ENCODE data around the gene IDUA.
"Not testable (repeated sequence)": the region's sequence is repeated elsewhere in the genome, so short reads cannot be mapped to it uniquely, and the experiment has no call there.

IDUA gene

DNA sequence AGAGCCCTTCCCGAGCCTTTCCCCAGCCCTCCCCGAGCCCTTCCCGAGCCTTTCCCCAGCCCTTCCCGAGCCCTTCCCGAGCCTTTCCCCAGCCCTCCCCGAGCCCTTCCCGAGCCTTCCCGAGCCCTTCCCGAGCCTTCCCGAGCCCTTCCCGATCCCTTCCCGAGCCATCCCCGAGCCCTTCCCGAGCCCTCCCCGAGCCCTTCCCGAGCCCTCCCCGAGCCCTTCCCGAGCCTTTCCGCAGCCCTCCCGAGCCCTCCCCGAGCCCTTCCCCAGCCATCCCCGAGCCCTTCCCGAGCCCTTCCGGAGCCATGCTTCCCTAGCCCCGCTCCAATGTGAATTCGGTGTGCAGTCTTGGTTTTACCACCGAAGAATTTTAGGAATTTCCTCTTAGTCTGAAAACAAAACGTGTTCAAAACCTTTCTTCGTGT is 59.8 kb downstream of the IDUA start:
- peak; percentile 40 for DNase-seq (ENCODE audit: low read depth)

DNA sequence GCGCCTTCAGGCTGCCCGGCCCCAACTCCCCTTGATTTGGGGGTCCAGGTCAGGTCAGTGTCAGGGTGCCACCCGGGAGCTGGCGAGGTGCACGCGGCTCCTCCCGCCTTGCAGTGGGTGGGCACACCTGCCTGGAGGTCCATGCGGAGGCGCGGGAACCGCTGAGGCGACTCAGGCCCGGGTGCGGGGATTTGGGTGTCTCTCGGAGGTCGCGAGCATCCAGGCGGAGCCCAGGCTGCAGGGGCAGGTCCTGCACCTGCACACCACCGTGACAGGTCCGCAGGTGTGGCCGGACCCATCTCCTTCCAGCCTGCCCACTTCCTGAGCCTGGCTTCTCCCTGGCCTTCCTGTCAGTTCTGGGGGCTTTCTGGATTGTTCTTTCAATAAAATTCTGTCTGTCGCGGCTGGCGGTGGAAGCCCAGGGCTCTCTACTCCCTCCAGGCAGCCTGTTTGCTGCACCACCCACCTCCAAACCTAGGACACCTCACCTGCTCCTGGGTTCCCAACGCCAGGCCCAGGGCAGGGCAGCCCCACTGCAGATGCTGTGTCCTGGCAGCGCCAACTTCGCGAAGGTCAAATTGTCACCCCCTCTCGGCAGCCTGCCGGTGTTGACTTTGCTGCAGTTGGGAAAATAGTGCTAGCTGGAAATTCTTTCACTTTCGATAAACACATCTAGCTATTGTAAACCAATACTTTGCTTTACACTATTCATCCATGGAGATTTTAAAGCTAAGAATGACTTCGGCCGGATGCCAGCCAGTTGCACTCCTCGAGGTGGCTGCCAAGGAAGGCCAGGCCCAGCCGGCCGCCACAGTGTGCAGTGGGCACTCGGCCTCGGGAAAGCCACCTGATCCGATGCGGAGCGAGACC is 60.5 kb downstream of the IDUA start:
- DNase-seq (ENCODE audit: low read depth) = no peak

DNA sequence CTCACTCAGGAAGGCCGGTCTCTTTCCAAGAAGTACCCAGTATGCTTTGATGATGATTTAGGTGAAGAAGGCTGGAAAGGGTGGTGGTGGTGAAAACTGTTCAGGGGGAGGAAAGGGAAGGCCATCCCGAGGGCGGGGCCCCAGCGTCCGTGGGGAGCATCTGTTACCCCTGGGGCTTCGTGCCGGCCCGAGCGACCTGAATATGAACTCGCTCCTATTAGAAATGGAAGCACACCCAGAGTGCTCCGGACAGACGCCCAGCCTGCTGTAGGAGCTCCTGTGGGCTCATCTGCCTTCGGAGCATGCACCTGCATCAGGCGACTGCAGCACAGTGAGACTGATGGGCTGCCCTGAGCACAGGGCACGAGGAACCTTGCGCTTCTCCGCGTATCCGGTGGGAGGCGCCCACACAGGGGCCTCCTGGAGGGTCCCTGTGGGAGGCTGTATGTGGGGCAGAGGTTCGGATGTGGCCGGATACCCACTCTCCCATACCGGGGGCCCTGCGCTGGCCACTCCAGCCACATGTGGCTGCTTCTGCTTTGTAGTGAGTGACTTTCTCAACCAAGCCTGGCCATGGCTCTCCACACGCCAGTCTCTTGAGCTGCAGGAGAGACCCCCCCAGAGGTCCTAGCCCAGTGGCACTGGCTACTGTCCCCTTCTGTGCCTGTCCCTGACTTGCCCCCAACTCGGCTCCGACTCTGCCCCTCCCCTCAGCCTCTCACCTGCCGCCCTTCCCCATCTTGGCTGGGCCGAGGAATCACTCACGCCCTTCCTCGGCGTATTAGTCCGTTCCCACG is 61.3 kb downstream of the IDUA start:
- DNase-seq (ENCODE audit: low read depth) = no peak

DNA sequence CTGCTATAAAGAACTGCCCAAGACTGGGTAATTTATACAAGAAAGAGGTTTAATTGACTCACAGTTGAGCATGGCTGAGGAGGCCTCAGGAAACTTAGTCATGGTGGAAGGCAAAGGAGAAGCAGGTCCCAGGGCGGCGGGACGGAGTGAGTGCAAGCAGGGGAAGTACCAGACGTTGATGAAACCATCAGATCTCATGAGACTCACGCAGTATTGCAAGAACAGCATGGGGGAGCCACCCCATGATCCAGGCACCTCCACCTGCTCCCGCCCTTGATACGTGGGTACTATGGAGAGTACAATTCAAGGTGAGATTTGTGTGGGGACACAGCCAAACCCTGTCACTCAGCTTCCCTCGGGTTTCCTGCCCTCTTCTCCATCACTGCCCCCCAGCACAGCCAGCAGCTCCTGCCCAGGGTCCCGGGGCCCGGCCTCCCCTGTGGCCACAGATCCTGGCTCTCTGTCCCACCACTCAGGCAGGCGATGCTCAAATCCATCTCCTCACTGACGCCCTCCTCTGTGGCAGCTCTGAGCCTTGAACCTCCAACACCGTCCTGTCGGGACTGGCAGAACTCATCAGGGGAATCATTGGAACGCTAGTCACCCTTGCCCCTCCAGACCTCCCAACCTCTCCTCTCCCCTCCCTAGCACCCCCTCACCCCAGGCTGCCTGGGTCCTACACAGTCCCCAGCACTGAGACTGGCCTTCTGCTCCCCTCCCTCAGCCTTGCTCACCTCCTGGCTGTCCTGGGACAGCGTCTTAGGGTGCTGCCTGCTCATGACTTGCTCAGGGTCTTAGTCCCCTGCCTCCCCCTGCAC is 62.1 kb downstream of the IDUA start:
- DNase-seq (ENCODE audit: low read depth) = no peak

DNA sequence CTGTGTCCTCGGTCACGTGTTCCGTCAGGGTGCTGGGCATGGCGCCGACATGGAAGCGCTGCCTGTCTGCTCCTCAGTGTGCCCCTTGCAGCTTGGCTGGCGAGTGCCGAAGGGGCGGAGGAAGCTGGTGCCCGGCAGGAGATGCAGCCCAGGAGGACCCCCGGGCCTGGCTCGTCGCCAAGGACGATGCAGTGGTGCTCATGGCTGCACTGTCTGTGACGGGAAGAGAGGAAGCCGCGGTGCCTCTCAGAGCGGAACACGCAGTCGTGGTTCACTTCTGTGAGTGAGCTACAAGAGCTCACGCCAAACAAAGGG is 62.7 kb downstream of the IDUA start:
- DNase-seq (ENCODE audit: low read depth) = no peak

DNA sequence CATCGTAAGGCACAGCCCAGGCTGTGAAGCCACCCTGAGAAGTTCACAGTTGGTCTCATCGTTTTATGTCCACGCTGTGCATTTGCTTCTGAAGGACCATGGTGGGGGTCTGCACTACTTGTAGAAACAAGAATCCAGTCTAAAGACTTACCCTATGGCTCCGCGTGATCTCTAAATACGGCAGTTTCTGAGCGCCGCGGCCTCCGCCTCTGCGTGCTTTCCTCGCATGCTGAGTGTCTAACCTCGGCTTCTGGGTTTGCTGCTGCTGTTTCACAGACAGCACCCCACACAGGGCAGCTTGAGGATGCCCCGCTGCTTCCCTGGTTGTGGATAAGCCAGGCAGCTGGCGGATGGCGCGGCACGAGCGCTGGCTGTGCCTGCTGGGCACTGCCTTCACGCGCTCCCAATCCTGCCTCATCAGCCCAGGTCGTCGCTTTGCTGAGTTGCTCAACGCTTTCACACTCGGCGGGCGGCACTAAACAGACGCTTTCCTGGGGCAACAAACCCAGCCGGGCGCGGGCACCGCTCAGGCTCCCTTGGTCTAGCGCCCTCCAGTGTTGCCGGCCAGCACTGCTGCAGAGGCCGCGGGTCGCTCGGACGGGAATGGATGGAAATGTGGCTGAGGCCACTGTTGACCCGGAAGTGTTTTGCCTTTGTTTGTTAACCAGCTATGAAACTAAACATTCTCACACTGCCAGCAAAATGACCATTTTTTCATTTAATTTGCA is 63.8 kb downstream of the IDUA start:
- DNase-seq (ENCODE audit: low read depth) = no peak

DNA sequence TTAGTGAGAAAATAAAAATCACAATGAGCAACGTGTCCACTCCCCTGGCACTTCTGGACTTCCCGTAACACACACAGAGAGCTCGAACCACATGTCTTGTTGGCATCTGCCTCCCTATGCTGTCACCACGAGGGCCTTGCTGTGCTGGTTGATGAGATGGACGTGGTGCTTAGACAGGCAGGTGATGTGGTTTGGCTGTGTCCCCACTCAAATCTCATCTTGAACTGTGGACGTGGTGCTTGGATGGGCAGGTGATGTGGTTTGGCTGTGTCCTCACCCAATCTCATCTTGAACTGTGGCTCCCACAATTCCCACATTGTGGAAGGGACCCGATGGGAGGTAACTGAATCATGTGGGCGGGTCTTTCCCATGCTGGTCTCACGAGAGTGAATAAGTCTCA is 64.6 kb downstream of the IDUA start:
- DNase-seq (ENCODE audit: low read depth) = no peak

DNA sequence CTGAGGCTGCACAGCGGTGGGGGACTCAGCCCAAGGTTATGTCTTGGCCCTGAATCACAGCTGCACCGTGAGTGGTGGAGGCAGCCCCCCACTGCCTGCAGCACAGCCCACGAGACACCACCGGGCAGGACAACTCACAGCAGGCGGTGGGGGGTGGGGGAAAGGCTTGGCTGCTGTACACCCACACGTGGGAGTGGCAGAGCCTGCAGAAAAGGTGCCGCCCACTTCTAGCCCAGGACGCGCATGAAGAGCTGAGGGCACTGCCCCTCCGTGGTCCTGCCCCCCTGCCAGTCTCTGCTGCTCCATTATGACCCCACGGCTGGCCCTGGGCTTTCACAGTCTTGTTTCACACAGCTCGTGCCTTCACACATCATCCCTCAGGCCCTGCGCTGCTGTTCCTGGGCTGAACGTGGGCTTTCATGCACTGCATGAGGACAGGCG is 65.4 kb downstream of the IDUA start:
- DNase-seq (ENCODE audit: low read depth) = no peak

DNA sequence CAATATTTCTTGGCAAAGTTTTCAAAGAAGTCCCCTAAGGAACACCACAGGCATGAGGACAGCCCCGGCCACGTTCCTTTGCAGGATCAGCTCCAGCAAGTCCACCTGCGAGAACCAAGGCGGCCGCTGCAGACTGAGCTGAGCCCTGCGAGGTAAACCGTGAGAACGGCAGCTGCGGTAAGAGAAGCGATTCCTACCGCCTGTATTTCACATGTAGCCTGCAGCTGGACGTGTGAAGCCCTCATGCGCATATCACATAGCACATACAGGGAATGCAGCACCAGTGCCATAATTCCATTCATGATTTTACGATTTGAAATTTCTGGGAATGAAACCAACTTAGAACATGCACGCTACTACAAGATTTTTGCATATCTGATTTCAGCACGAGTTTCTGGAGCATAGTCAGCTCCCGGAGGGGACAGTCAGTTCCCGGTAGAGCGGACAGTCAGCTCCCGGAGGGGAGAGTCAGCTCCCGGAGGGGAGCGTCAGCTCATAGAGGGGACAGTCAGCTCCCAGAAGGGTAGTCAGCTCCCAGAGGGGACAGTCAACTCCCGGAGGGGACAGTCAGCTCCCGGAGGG is 66.3 kb downstream of the IDUA start:
- no peak for DNase-seq (ENCODE audit: low read depth)

DNA sequence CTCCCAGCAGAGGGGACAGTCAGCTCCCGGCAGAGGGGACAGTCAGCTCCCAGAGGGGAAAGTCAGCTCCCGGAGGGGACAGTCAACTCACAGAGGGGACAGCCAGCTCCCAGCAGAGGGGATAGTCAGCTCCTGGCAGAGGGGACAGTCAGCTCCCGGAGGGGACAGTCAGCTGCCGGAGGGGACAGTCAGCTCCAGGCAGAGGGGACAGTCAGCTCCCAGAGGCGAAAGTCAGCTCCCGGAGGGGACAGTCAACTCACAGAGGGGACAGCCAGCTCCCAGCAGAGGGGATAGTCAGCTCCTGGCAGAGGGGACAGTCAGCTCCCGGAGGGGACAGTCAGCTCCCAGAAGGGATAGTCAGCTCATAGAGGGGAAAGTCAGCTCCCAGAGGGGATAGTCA is 67.0 kb downstream of the IDUA start:
- not testable (repeated sequence) for DNase-seq (ENCODE audit: low read depth)

All from HS-5 (cell line).